ENCODE results near the gene FOXJ1.

The FOXJ1 gene

GRCh38 chr17:76176701-76177574 is 35.9 kb upstream of the FOXJ1 start:
- Histone ChIP-seq H2AFZ (ENCODE audit: low read length, unreplicated experiment) (no peak overlapping the region), H3K27me3 (ENCODE audit: insufficient read depth, low read length) (no peaks in the 10 kb centered on the region), H3K27ac (ENCODE audit: low read depth, low read length) (no peak overlapping the region), H3K4me3 (ENCODE audit: low read depth, low read length) (no peak overlapping the region), H3K4me1 (ENCODE audit: control insufficient read depth, insufficient read depth, low read length, unreplicated experiment) (no peaks in the 10 kb centered on the region), H3K79me2 (ENCODE audit: control insufficient read depth, insufficient read depth, low read length, unreplicated experiment) (no peaks in the 10 kb centered on the region), H3K36me3 (ENCODE audit: insufficient read depth, low read length) (no peaks in the 10 kb centered on the region)

DNA sequence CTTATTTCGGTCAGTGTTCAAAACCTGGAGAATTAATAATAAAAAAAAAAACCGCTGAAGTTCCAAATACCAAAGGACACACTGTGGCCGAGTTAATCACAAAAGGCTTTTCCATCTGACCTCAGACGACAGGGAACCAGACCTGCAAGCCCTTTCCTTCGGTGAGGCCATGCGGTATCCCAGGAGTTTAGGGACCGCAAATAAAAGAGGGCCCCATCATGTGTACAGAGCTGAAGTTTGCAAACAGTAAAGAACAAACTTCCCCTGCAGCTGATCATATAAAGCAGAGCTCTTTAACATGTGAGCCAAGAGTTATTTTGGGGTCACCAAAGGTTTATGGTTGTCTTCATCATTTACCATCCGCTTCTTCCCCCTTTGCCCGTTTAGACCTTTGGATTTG is 33.0 kb upstream of the FOXJ1 start:
- H3K36me3 ChIP-seq (ENCODE audit: insufficient read depth, low read length): no peaks in the 10 kb centered on the region
- peak overlapping the region; percentile 5 for H2AFZ ChIP-seq (ENCODE audit: low read length, unreplicated experiment)
- H3K79me2 ChIP-seq (ENCODE audit: control insufficient read depth, insufficient read depth, low read length, unreplicated experiment): no peaks in the 10 kb centered on the region
- H3K4me1 ChIP-seq (ENCODE audit: control insufficient read depth, insufficient read depth, low read length, unreplicated experiment): no peaks in the 10 kb centered on the region
- H3K27ac ChIP-seq (ENCODE audit: low read depth, low read length): no peak overlapping the region
- no peaks in the 10 kb centered on the region for H3K27me3 ChIP-seq (ENCODE audit: insufficient read depth, low read length)
- no peak overlapping the region for H3K4me3 ChIP-seq (ENCODE audit: low read depth, low read length)

- Histone ChIP-seq H3K79me2 (ENCODE audit: control insufficient read depth, insufficient read depth, low read length, unreplicated experiment) (no peaks in the 10 kb centered on the region), H3K27me3 (ENCODE audit: insufficient read depth, low read length) (no peaks in the 10 kb centered on the region), H3K36me3 (ENCODE audit: insufficient read depth, low read length) (no peaks in the 10 kb centered on the region), H3K4me1 (ENCODE audit: control insufficient read depth, insufficient read depth, low read length, unreplicated experiment) (no peaks in the 10 kb centered on the region), H3K27ac (ENCODE audit: low read depth, low read length) (no peak overlapping the region), H3K4me3 (ENCODE audit: low read depth, low read length) (no peak overlapping the region), H2AFZ (ENCODE audit: low read length, unreplicated experiment) (no peak overlapping the region)
Observed at GRCh38 chr17:76173474-76173873, 32.4 kb upstream of the FOXJ1 start.

GRCh38 chr17:76171706-76172105 is 30.7 kb upstream of the FOXJ1 start:
- Histone ChIP-seq H3K36me3 (ENCODE audit: insufficient read depth, low read length) (no peaks in the 10 kb centered on the region), H3K27me3 (ENCODE audit: insufficient read depth, low read length) (no peaks in the 10 kb centered on the region), H3K4me3 (ENCODE audit: low read depth, low read length) (no peak overlapping the region), H2AFZ (ENCODE audit: low read length, unreplicated experiment) (no peak overlapping the region), H3K79me2 (ENCODE audit: control insufficient read depth, insufficient read depth, low read length, unreplicated experiment) (no peaks in the 10 kb centered on the region), H3K4me1 (ENCODE audit: control insufficient read depth, insufficient read depth, low read length, unreplicated experiment) (no peaks in the 10 kb centered on the region), H3K27ac (ENCODE audit: low read depth, low read length) (no peak overlapping the region)

DNA sequence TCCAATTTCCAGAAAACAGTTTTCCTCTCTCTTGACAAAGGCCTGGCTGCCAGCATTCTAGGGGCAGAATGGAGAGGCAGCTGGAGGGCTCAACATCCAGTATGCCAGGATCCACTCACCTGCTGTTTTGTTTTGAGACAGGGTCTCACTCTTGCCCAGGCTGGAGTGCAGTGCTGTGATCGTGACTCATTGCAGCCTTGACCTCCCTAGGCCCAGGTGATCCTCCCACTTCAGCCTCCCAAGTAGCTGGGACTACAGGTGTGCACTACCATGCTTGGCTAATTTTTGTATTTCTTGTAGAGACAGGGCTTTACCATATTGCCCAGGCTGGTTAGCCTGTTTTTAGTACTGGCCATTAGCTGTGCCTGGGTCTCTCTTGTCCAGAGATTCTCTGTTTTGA is 29.1 kb upstream of the FOXJ1 start:
- Histone ChIP-seq H3K27me3 (ENCODE audit: insufficient read depth, low read length) (no peaks in the 10 kb centered on the region), H3K4me3 (ENCODE audit: low read depth, low read length) (no peak overlapping the region), H3K79me2 (ENCODE audit: control insufficient read depth, insufficient read depth, low read length, unreplicated experiment) (no peaks in the 10 kb centered on the region), H3K27ac (ENCODE audit: low read depth, low read length) (no peak overlapping the region), H2AFZ (ENCODE audit: low read length, unreplicated experiment) (no peak overlapping the region), H3K36me3 (ENCODE audit: insufficient read depth, low read length) (no peaks in the 10 kb centered on the region), H3K4me1 (ENCODE audit: control insufficient read depth, insufficient read depth, low read length, unreplicated experiment) (no peaks in the 10 kb centered on the region)

- Histone ChIP-seq H3K79me2 (ENCODE audit: control insufficient read depth, insufficient read depth, low read length, unreplicated experiment) (no peaks in the 10 kb centered on the region), H3K27me3 (ENCODE audit: insufficient read depth, low read length) (no peaks in the 10 kb centered on the region), H3K36me3 (ENCODE audit: insufficient read depth, low read length) (no peaks in the 10 kb centered on the region), H3K4me1 (ENCODE audit: control insufficient read depth, insufficient read depth, low read length, unreplicated experiment) (no peaks in the 10 kb centered on the region), H3K4me3 (ENCODE audit: low read depth, low read length) (no peak overlapping the region), H3K27ac (ENCODE audit: low read depth, low read length) (no peak overlapping the region), H2AFZ (ENCODE audit: low read length, unreplicated experiment) (no peak overlapping the region)
Observed at GRCh38 chr17:76166906-76167305, 25.9 kb upstream of the FOXJ1 start.

DNA sequence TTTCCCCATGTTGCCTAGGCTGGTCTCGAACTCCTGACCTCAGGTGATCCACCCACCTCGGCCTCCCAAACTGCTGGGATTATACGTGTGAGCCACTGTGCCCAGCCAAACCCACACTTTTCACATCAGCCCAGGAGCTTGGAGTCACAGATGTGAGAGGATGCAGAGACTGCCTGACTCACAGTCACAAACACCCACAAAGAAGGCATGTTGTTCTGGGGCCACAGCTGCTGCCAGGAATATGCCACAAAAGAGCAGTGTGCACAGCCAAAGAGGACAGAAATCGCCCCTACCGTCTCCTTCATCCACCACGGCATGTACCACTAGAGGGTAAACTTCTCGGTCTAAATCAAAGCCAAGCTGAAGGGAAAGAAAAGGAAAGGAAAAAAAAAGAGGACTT is 25.1 kb upstream of the FOXJ1 start:
- Histone ChIP-seq H3K4me3 (ENCODE audit: low read depth, low read length) (no peak overlapping the region), H3K27me3 (ENCODE audit: insufficient read depth, low read length) (no peaks in the 10 kb centered on the region), H3K27ac (ENCODE audit: low read depth, low read length) (no peak overlapping the region), H3K36me3 (ENCODE audit: insufficient read depth, low read length) (no peaks in the 10 kb centered on the region), H3K4me1 (ENCODE audit: control insufficient read depth, insufficient read depth, low read length, unreplicated experiment) (no peaks in the 10 kb centered on the region), H2AFZ (ENCODE audit: low read length, unreplicated experiment) (no peak overlapping the region), H3K79me2 (ENCODE audit: control insufficient read depth, insufficient read depth, low read length, unreplicated experiment) (no peaks in the 10 kb centered on the region)

DNA sequence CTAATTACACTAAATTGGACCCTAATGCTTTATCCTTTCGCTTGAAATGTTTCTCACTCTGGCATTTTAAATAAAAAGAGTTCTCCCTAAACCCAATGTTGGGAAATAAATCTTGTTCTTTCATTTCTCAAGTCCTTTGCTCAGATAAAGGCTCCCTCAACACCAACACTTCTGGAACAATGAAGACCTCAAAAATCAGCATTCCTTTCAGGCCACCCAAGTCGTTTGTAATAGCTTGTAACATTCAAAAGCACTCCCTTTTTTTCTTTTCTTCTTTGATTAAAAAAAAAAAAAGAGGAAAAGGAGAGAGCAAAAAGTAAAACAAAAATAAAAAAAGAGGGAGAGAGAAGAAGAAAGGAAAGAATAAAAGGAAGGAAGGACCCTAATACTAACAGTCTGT is 23.3 kb upstream of the FOXJ1 start:
- no peaks in the 10 kb centered on the region for H3K4me1 ChIP-seq (ENCODE audit: control insufficient read depth, insufficient read depth, low read length, unreplicated experiment)
- no peaks in the 10 kb centered on the region for H3K27me3 ChIP-seq (ENCODE audit: insufficient read depth, low read length)
- H3K4me3 ChIP-seq (ENCODE audit: low read depth, low read length): no peak overlapping the region
- H3K27ac ChIP-seq (ENCODE audit: low read depth, low read length): no peak overlapping the region
- no peak overlapping the region for H2AFZ ChIP-seq (ENCODE audit: low read length, unreplicated experiment)
- no peaks in the 10 kb centered on the region for H3K36me3 ChIP-seq (ENCODE audit: insufficient read depth, low read length)
- no peaks in the 10 kb centered on the region for H3K79me2 ChIP-seq (ENCODE audit: control insufficient read depth, insufficient read depth, low read length, unreplicated experiment)

- no peaks in the 10 kb centered on the region for H3K36me3 ChIP-seq (ENCODE audit: insufficient read depth, low read length)
- no peak overlapping the region for H3K27ac ChIP-seq (ENCODE audit: low read depth, low read length)
Observed at GRCh38 chr17:76163919-76164318, 22.9 kb upstream of the FOXJ1 start.

DNA sequence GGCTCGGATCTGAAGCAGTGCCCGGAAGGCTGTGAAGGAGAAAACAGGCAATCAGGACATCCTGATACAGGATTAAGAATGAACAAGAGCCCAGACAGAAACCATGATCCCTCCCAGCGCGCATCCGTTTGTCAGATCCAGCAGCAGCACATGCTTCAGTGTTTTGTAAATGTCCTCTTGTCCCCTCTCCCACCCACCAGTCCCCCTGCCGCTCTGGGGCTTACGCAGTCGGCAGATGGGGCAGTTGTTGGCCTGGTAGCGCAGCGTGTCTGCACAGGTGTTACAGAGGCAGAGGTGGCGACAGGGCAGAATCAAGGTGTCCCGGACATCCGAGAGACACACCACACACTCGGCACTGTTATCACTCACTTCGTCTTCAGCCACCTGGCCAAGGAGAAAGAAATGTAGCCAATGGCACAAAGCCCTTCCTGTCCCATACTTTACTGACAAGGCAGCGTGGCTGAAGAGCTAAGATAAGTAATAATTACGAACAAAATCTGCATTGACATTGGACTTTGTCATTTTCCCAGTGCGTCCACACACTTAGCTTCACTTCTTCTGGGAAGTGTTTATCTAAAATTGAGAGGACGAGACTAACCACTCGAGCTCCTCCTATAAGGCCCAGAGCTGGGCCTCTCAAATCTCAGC is 20.7 kb upstream of the FOXJ1 start:
- no peaks in the 10 kb centered on the region for H3K36me3 ChIP-seq (ENCODE audit: insufficient read depth, low read length)
- no peak overlapping the region for H3K4me3 ChIP-seq (ENCODE audit: low read depth, low read length)
- no peaks in the 10 kb centered on the region for H3K79me2 ChIP-seq (ENCODE audit: control insufficient read depth, insufficient read depth, low read length, unreplicated experiment)
- no peaks in the 10 kb centered on the region for H3K27me3 ChIP-seq (ENCODE audit: insufficient read depth, low read length)
- no peaks in the 10 kb centered on the region for H3K4me1 ChIP-seq (ENCODE audit: control insufficient read depth, insufficient read depth, low read length, unreplicated experiment)
- H3K27ac ChIP-seq (ENCODE audit: low read depth, low read length): no peak overlapping the region
- H2AFZ ChIP-seq (ENCODE audit: low read length, unreplicated experiment): no peak overlapping the region

More at GRCh38 chr17:76163919-76164318, 22.9 kb upstream of the FOXJ1 start:
- Histone ChIP-seq H3K4me1 (ENCODE audit: control insufficient read depth, insufficient read depth, low read length, unreplicated experiment) (no peaks in the 10 kb centered on the region), H3K79me2 (ENCODE audit: control insufficient read depth, insufficient read depth, low read length, unreplicated experiment) (no peaks in the 10 kb centered on the region), H3K27me3 (ENCODE audit: insufficient read depth, low read length) (no peaks in the 10 kb centered on the region), H2AFZ (ENCODE audit: low read length, unreplicated experiment) (no peak overlapping the region), H3K4me3 (ENCODE audit: low read depth, low read length) (no peak overlapping the region)
